ENCODE results near the gene EP400.

- TF ChIP-seq, protein P1, sequence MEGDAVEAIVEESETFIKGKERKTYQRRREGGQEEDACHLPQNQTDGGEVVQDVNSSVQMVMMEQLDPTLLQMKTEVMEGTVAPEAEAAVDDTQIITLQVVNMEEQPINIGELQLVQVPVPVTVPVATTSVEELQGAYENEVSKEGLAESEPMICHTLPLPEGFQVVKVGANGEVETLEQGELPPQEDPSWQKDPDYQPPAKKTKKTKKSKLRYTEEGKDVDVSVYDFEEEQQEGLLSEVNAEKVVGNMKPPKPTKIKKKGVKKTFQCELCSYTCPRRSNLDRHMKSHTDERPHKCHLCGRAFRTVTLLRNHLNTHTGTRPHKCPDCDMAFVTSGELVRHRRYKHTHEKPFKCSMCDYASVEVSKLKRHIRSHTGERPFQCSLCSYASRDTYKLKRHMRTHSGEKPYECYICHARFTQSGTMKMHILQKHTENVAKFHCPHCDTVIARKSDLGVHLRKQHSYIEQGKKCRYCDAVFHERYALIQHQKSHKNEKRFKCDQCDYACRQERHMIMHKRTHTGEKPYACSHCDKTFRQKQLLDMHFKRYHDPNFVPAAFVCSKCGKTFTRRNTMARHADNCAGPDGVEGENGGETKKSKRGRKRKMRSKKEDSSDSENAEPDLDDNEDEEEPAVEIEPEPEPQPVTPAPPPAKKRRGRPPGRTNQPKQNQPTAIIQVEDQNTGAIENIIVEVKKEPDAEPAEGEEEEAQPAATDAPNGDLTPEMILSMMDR (IDR thresholded peaks at IDR 0.05), result no peak
- TF ChIP-seq POLR2A (IDR thresholded peaks at IDR 0.05), result no peak
These were observed 164.9 kb downstream of the EP400 start for GRCh38 chr12:132114667-132115066.

All from adrenal gland (tissue), 5 donors.